Right renal pelvis (tissue), 4 donors: Measurements from ENCODE around the gene NSMCE1. TPM values are rescaled to one million over a fixed set of nuclear protein-coding genes. Genes with fewer than 3 reads are reported as not detected.

Experiments used
- DNase-seq, 4 donors: peaks; one replicate each; pipeline ENCODE4 v3.0.0-alpha.2; 2013; ENCODE audit warnings: low read depth in 4 of 4, low spot score in 3 of 4, missing footprints in 1 of 4
- polyA plus RNA-seq, 4 donors: library from polyadenylated mRNA; unstranded; fragments of 120-200 nt; gene quantifications; one replicate each; pipeline ENCODE4 v1.2.1, GENCODE V29; 2013; ENCODE audit not compliant: insufficient read length in 4 of 4

The NSMCE1 gene
- polyA plus RNA-seq, 4 donors: 80.0 to 96.3 (median 82.3) TPM

- DNase-seq: no peak
These were observed 23.0 kb downstream of the NSMCE1 start for GRCh38 chr16:27245276-27246172.

GRCh38 chr16:27244363-27244755 is 24.2 kb downstream of the NSMCE1 start:
- DNase-seq: no peak

- no peak for DNase-seq
These were observed 24.7 kb downstream of the NSMCE1 start for GRCh38 chr16:27243725-27244362.

GRCh38 chr16:27242868-27243590 is 25.5 kb downstream of the NSMCE1 start:
- peak in 2 of 4 donors; percentile 70 to 74 for DNase-seq

- no peak for DNase-seq
These were observed 26.2 kb downstream of the NSMCE1 start for GRCh38 chr16:27242398-27242797.

GRCh38 chr16:27241658-27242057 is 26.9 kb downstream of the NSMCE1 start:
- no peak for DNase-seq

GRCh38 chr16:27240948-27241531 is 27.5 kb downstream of the NSMCE1 start:
- no peak for DNase-seq

GRCh38 chr16:27239906-27240655 is 28.5 kb downstream of the NSMCE1 start:
- no peak for DNase-seq

GRCh38 chr16:27239026-27239425 is 29.5 kb downstream of the NSMCE1 start:
- no peak for DNase-seq

- DNase-seq: no peak
These were observed 30.0 kb downstream of the NSMCE1 start for GRCh38 chr16:27238591-27238990.

GRCh38 chr16:27238016-27238587 is 30.5 kb downstream of the NSMCE1 start:
- no peak for DNase-seq

GRCh38 chr16:27237219-27238015 is 31.2 kb downstream of the NSMCE1 start:
- no peak for DNase-seq

GRCh38 chr16:27236635-27237218 is 31.8 kb downstream of the NSMCE1 start:
- no peak for DNase-seq

GRCh38 chr16:27235938-27236245 is 32.7 kb downstream of the NSMCE1 start:
- DNase-seq: no peak

- DNase-seq: no peak
These were observed 33.3 kb downstream of the NSMCE1 start for GRCh38 chr16:27235055-27235937.

- DNase-seq: no peak
These were observed 34.0 kb downstream of the NSMCE1 start for GRCh38 chr16:27234603-27235002.

- DNase-seq: no peak
These were observed 34.4 kb downstream of the NSMCE1 start for GRCh38 chr16:27234171-27234570.

GRCh38 chr16:27233731-27234130 is 34.8 kb downstream of the NSMCE1 start:
- DNase-seq: no peak
